Spleen (tissue), 11 donors: ENCODE results near the gene PDIA5. TPM values are rescaled to one million over a fixed set of nuclear protein-coding genes. Genes with fewer than 3 reads are reported as not detected.
A peak's percentile ranks its signal among the peaks of the same experiment; 100 is the strongest.

Source experiments
- DNase-seq: peaks from one replicate; pipeline ENCODE4 v3.0.0-alpha.2; 2020
- H3K27ac ChIP-seq, 8 donors: fragments of 200-600 bp; sonication (generic) in 7 of 8; 1 replicate in 4 of 8; 2 replicates in 4 of 8; pipeline versions ENCODE4 v1.5.0 to v1.8.0; 2016 to 2021; ENCODE audit warnings: inconsistent platforms in 4 of 8, mild to moderate bottlenecking in 4 of 8, moderate library complexity in 1 of 8
- H3K27me3 ChIP-seq, 7 donors: fragments of 200-600 bp; sonication (generic) in 6 of 7; replicated peaks in 1 of 7; 1 replicate in 4 of 7; 2 replicates in 3 of 7; pipeline versions ENCODE4 v1.5.0 to v1.8.0; 2016 to 2021; ENCODE audit warnings: inconsistent platforms in 3 of 7, mild to moderate bottlenecking in 1 of 7
- H3K36me3 ChIP-seq, 6 donors: fragments of 200-600 bp; sonication (generic) in 5 of 6; 1 replicate in 4 of 6; 2 replicates in 2 of 6; pipeline versions ENCODE4 v1.5.0 to v1.8.0; 2016 to 2021; ENCODE audit warnings: inconsistent platforms in 2 of 6
- H3K4me1 ChIP-seq, 6 donors: fragments of 200-600 bp; sonication (generic) in 5 of 6; 1 replicate in 3 of 6; 2 replicates in 3 of 6; pipeline versions ENCODE4 v1.5.0 to v1.8.0; 2016 to 2021; ENCODE audit warnings: inconsistent platforms in 3 of 6
- H3K4me3 ChIP-seq, 8 donors: fragments of 200-600 bp; sonication (generic) in 7 of 8; 1 replicate in 4 of 8; 2 replicates in 4 of 8; pipeline versions ENCODE4 v1.5.0 to v1.8.0; 2016 to 2021; ENCODE audit warnings: inconsistent platforms in 4 of 8, mild to moderate bottlenecking in 4 of 8, moderate library complexity in 2 of 8
- H3K9me3 ChIP-seq, 8 donors: fragments of 200-600 bp; sonication (generic) in 7 of 8; 1 replicate in 4 of 8; 2 replicates in 4 of 8; pipeline versions ENCODE4 v1.5.0 to v1.8.0; 2016 to 2021; ENCODE audit warnings: inconsistent platforms in 4 of 8
- POLR2A ChIP-seq, 3 donors: fragments of 450-650 bp; IDR thresholded peaks; one replicate each; pipeline ENCODE4 v1.5.1; 2017; ENCODE audit warnings: antibody characterized with exemption in 3 of 3, mild to moderate bottlenecking in 1 of 3
- POLR2AphosphoS5 ChIP-seq, 3 donors: sonication (generic); formaldehyde crosslinking; IDR thresholded peaks; one replicate each; pipeline ENCODE4 v1.5.1; 2017; ENCODE audit warnings: antibody characterized with exemption in 3 of 3
- WGBS, 5 donors: extraction: QIAGEN DNeasy Blood & Tissue Kit in 3 of 5; methylation state at CpG; one replicate each; pipeline versions ENCODE4 v1.1.5 to v1.1.7; 2013 to 2018; 5-methylcytosine and 5-hydroxymethylcytosine counted together
- intact Hi-C: fragments of 100-400 bp; cut with DNase I; formaldehyde crosslinking; loops from one replicate; pipeline ENCODE4 v1.15.0; 2023; ENCODE audit warnings: low total_unique reads
- polyA plus RNA-seq, 3 donors: library from polyadenylated mRNA; stranded (reverse); fragments of 200-250 nt; gene quantifications; one replicate each; pipeline ENCODE4 v1.2.1, GENCODE V29; 2013
- total RNA-seq, 7 donors: library from RNA; depleted of rRNA in 3 of 7; stranded (reverse); fragments of >200 nt in 3 of 7; fragmentation: NEBNext Ultra II Directional in 4 of 7; extraction: Animal tissue kit (Norgen Biotek cat#: 25700) in 4 of 7; gene quantifications; one replicate each; pipeline versions ENCODE4 v1.1.0 to v1.2.1, GENCODE V29; 2016 to 2021
- TF ChIP-seq, protein P1 (sequence below), 11 experiments: fragments of 200-600 bp in 7 of 11; fragments of 450-650 bp in 4 of 11; sonication (generic) in 4 of 11; IDR thresholded peaks in 8 of 11; conservative IDR thresholded peaks in 3 of 11; 1 replicate in 7 of 11; 2 replicates in 4 of 11; pipeline versions ENCODE4 v1.4.0 to v1.8.0; 2016 to 2021; ENCODE audit warnings: antibody characterized with exemption in 11 of 11, inconsistent platforms in 4 of 11, mild to moderate bottlenecking in 1 of 11
- donor health status: healthy with polysubstance abuse.
- donor health status: DM: no; HTN: no; CAD: no; lungs with moderate emphysema.
- donor health status: DM: no; HTN: no; CAD: no.
- donor health status: Bipolar disorder and iron deficiency.
- donor health status: healthy.
- donor health status: DM: no; HTN: no; CAD: no.
- donor health status: DM: yes; HTN: yes; CAD: no.

The PDIA5 gene
- total and polyA plus RNA-seq, 10 donors, result 5.8 to 30.2 (median 19.7) TPM

DNA sequence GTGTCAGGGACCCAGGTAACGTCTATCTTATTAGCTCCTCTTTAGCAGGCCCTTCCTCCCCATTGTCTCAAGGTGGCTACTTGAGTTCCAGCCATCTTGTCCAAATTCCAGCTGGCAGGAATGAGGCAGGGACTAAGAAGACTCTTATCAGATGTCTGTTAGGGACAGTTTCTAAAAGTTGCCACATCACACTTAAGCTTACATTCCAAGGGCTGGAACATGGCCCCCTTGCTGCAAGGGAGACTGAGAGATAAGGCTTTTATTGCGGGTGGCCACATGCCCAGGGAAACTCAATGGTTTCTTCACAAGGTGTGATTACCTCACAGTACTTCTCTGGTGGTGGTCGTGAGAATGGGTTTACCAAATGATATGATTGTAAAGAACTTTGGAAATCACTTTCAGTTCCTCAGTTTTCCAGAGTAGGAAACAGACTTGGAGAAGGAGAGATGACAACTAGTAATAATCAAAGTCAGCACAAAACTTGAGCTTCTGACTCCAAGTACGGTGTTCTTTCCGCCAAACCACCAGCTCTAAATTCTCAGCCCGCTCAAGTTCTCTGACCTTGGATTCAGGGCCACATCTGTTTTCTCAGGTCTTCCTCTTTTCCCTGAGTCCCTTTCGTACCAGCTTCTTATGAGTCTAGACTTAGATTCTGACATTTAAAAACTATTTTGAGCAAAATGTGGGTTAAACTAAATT is 14.2 kb downstream of the PDIA5 start:
- Histone ChIP-seq H3K4me3 (no peak overlapping the region), H3K27me3 (no peaks in the 10 kb centered on the region), H3K36me3 (no peaks in the 10 kb centered on the region), H3K4me1 (peaks cover 14 to 65% (median 50%) of the 10 kb centered on the region in 6 donors), H3K9me3 (no peaks in the 10 kb centered on the region), H3K27ac (no peak overlapping the region)
- DNase-seq, result no peak
- TF ChIP-seq POLR2AphosphoS5 (IDR thresholded peaks at IDR 0.05) (no peak), POLR2A (IDR thresholded peaks at IDR 0.05) (no peak)
- TF ChIP-seq, protein P1, sequence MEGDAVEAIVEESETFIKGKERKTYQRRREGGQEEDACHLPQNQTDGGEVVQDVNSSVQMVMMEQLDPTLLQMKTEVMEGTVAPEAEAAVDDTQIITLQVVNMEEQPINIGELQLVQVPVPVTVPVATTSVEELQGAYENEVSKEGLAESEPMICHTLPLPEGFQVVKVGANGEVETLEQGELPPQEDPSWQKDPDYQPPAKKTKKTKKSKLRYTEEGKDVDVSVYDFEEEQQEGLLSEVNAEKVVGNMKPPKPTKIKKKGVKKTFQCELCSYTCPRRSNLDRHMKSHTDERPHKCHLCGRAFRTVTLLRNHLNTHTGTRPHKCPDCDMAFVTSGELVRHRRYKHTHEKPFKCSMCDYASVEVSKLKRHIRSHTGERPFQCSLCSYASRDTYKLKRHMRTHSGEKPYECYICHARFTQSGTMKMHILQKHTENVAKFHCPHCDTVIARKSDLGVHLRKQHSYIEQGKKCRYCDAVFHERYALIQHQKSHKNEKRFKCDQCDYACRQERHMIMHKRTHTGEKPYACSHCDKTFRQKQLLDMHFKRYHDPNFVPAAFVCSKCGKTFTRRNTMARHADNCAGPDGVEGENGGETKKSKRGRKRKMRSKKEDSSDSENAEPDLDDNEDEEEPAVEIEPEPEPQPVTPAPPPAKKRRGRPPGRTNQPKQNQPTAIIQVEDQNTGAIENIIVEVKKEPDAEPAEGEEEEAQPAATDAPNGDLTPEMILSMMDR (IDR thresholded peaks at IDR 0.05 in 8 of 11, conservative IDR thresholded peaks at IDR 0.05 in 3 of 11), result no peak
- intact Hi-C loops, result no loop called here
- 55 to 67% (median 63%) methylated on average over 7 of the region's 7 CpGs for WGBS, 5 donors

DNA sequence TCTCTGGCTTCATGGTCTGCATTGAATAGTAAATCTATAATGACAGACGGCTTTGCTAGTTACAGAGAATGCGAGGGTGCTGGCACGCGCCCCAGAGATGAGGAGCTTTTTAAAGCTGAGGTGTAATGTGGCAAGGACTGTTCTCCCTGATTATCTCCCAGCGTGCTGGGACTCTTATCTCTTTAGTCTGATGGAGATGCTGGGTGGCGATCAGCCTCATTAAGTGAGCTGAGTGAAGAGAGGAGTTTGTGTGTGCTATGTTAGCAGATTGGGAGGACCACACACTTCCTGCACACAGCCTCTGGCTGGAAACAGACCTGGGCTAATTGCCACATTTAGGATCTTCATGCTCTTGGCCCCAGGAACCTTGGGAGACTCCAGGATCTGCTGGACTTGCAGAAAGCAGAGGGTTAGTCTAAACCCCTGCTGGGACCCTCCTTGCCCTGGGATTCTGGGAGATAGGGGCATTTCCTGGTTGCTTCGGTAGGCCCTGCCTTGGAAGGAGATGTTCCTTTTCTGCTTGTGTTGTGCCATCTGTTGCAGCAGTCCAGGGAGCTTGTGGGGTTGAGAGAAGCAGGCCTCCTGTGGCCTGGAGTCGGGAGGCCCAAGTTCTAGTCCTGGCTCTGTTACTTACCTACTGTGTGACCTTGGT is 15.0 kb downstream of the PDIA5 start:
- no peak overlapping the region for H3K4me3 ChIP-seq
- no peaks in the 10 kb centered on the region for H3K36me3 ChIP-seq
- no peak for TF ChIP-seq POLR2A (IDR thresholded peaks at IDR 0.05)
- TF ChIP-seq, protein P1 (IDR thresholded peaks at IDR 0.05 in 8 of 11, conservative IDR thresholded peaks at IDR 0.05 in 3 of 11), result no peak
- TF ChIP-seq POLR2AphosphoS5 (IDR thresholded peaks at IDR 0.05), result no peak
- intact Hi-C loops, result no loop called here
- peaks cover 14 to 61% (median 44%) of the 10 kb centered on the region in 6 donors for H3K4me1 ChIP-seq
- WGBS, 5 donors, result 42 to 59% (median 52%) methylated on average over 8 of the region's 8 CpGs
- peak overlapping the region in 4 of 8 donors; percentile 1 to 26 (median 12) for H3K27ac ChIP-seq
- no peaks in the 10 kb centered on the region for H3K27me3 ChIP-seq
- no peak for DNase-seq
- H3K9me3 ChIP-seq, result no peaks in the 10 kb centered on the region

DNA sequence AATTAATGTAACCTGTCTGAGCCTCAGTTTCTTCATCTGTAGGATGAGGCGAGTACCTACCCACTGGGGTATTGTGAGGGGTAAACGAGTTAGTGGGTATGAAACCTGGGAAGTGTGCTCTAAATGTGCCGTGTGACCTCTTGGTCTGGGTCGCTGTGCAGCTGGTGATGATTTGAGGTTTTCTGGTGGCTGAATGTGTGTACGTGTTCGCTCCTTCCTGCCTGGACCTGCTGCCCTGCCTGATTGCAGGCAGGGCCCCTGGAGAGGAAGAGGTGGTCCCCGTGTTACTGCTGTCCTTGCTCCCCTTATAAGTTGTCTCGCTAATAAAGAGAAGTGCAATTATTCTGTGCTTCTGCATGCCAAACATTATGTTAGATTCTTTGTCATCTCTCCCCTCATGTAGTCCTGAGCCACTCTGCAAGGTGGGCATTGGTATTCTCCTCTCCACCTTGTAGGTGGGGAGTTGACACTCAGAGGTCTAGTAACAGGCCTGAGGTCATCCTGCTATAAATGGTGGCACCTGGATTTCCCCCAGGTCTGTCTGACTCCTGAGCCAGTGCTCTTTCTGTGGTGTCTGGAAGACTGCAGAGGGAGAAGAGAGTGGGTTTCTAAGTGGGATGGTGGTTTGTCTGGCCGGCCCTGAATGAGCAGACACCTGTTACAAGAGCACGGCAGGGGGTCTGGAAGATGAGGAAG is 15.7 kb downstream of the PDIA5 start:
- peak in 2 of 3 donors; percentile 74 to 84 for TF ChIP-seq POLR2AphosphoS5 (IDR thresholded peaks at IDR 0.05)
- TF ChIP-seq POLR2A (IDR thresholded peaks at IDR 0.05), result no peak
- TF ChIP-seq, protein P1 (IDR thresholded peaks at IDR 0.05 in 8 of 11, conservative IDR thresholded peaks at IDR 0.05 in 3 of 11), result no peak
- Histone ChIP-seq H3K9me3 (no peaks in the 10 kb centered on the region), H3K36me3 (no peaks in the 10 kb centered on the region), H3K4me1 (peaks cover 14 to 57% (median 43%) of the 10 kb centered on the region in 6 donors), H3K27me3 (no peaks in the 10 kb centered on the region), H3K4me3 (no peak overlapping the region), H3K27ac (peak overlapping the region in 4 of 8 donors; percentile 1 to 26 (median 12))
- DNase-seq, result no peak
- intact Hi-C loops, result no loop called here
- WGBS, 5 donors, result 27 to 40% (median 29%) methylated on average over 10 of the region's 10 CpGs
